Measurements from ENCODE around the gene ABCB8.

DNA sequence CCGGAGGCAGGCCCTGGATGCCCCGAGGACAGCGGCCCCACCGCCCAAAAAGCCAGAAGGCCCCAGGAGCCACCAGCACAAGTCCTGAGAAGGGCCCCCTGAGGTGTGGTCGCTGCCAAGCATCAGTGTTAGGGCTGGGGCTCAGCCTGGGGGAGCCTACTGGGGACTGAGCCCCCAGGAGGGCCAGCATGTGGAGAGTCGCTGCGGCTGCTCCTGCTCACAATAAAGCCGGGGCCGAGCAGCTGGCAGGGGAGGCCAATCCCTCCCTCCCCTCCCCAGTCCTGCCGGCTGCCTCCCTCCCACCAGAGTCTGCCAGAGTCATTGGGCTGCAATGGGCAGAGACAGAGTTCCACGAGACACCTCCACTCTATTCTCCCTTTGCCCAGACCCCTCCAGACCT is 17.0 kb downstream of the ABCB8 start:
- TF ChIP-seq POLR2A (IDR thresholded peaks at IDR 0.05; ENCODE audit: low read length) (no peak), GATA1 (IDR thresholded peaks at IDR 0.05; ENCODE audit: low read depth, low read length) (no peak)
